ENCODE data around the gene COMMD1. TPM values are rescaled to one million over a fixed set of nuclear protein-coding genes. Genes with fewer than 3 reads are reported as not detected.

The COMMD1 gene
- total RNA-seq, 1 donor from 2014 or later, result 57.3 TPM

Other genes starting within 250 kb of the COMMD1 start
- 0.89 TPM for gene FAM161A, start 51.6 kb upstream of the COMMD1 start, total RNA-seq
- gene CCT4, start 17.0 kb upstream of the COMMD1 start, total RNA-seq, result 102 TPM

Measured in left ventricle myocardium superior (tissue), 1 donor.